ENCODE results near the gene SLC7A6OS.

The SLC7A6OS gene

GRCh38 chr16:68276223-68276622, 34.5 kb downstream of the SLC7A6OS start:
- H3K27ac ChIP-seq: no peak overlapping the region
- no peak for TF ChIP-seq CTCF (IDR thresholded peaks at IDR 0.05)
- TF ChIP-seq ZFX (IDR thresholded peaks at IDR 0.05; ENCODE audit: borderline replicate concordance): no peak

GRCh38 chr16:68275611-68276191, 35.0 kb downstream of the SLC7A6OS start:
- TF ChIP-seq ZFX (IDR thresholded peaks at IDR 0.05; ENCODE audit: borderline replicate concordance) (no peak), CTCF (IDR thresholded peaks at IDR 0.05) (no peak)
- H3K27ac ChIP-seq: no peak overlapping the region

- no peak for TF ChIP-seq ZFX (IDR thresholded peaks at IDR 0.05; ENCODE audit: borderline replicate concordance)
- TF ChIP-seq CTCF (IDR thresholded peaks at IDR 0.05): no peak
- no peak overlapping the region for H3K27ac ChIP-seq
These were observed 36.3 kb downstream of the SLC7A6OS start for GRCh38 chr16:68274441-68274840.

- H3K27ac ChIP-seq: no peak overlapping the region
- TF ChIP-seq ZFX (IDR thresholded peaks at IDR 0.05; ENCODE audit: borderline replicate concordance) (no peak), CTCF (IDR thresholded peaks at IDR 0.05) (no peak)
These were observed 36.9 kb downstream of the SLC7A6OS start for GRCh38 chr16:68273896-68274295.

GRCh38 chr16:68273459-68273858, 37.3 kb downstream of the SLC7A6OS start:
- TF ChIP-seq ZFX (IDR thresholded peaks at IDR 0.05; ENCODE audit: borderline replicate concordance) (no peak), CTCF (IDR thresholded peaks at IDR 0.05) (no peak)
- no peak overlapping the region for H3K27ac ChIP-seq

GRCh38 chr16:68272507-68273209, 38.1 kb downstream of the SLC7A6OS start:
- no peak overlapping the region for H3K27ac ChIP-seq
- TF ChIP-seq CTCF (IDR thresholded peaks at IDR 0.05) (no peak), ZFX (IDR thresholded peaks at IDR 0.05; ENCODE audit: borderline replicate concordance) (no peak)

GRCh38 chr16:68270353-68270752, 40.4 kb downstream of the SLC7A6OS start:
- TF ChIP-seq ZFX (IDR thresholded peaks at IDR 0.05; ENCODE audit: borderline replicate concordance) (no peak), CTCF (IDR thresholded peaks at IDR 0.05) (no peak)
- no peak overlapping the region for H3K27ac ChIP-seq

All from 22Rv1 (cell line).